Nephron progenitor cell (in vitro differentiated cells): ENCODE results near the gene SLMAP.
"Not testable (repeated sequence)": the region's sequence is repeated elsewhere in the genome, so short reads cannot be mapped to it uniquely, and the experiment has no call there.

Experiments
- DNase-seq: peaks from one replicate; pipeline ENCODE4 v3.0.0; 2021
- H3K27ac Mint-ChIP-seq: 2 replicates; pipeline ENCODE4 v1.8.0; 2021; ENCODE audit warnings: mild to moderate bottlenecking, moderate library complexity, mixed read lengths
- H3K27me3 Mint-ChIP-seq: 2 replicates; pipeline ENCODE4 v1.8.0; 2021; ENCODE audit warnings: mild to moderate bottlenecking, low read depth, mixed read lengths; ENCODE audit not compliant: poor library complexity
- H3K36me3 Mint-ChIP-seq: 2 replicates; pipeline ENCODE4 v1.8.0; 2021; ENCODE audit warnings: low read depth, mixed read lengths
- H3K4me1 Mint-ChIP-seq: 2 replicates; pipeline ENCODE4 v1.8.0; 2021; ENCODE audit warnings: mixed read lengths
- H3K4me3 Mint-ChIP-seq: 2 replicates; pipeline ENCODE4 v1.8.0; 2021; ENCODE audit warnings: mild to moderate bottlenecking, moderate library complexity, mixed read lengths
- H3K9me3 Mint-ChIP-seq: 2 replicates; pipeline ENCODE4 v1.8.0; 2021; ENCODE audit warnings: mild to moderate bottlenecking, moderate library complexity, mixed read lengths
- TF ChIP-seq, protein P1 (sequence below): fragments of 200-600 bp; sonication (generic); IDR thresholded peaks from 2 replicates; pipeline ENCODE4 v1.5.0; 2021; ENCODE audit warnings: antibody characterized with exemption

SLMAP gene

DNA sequence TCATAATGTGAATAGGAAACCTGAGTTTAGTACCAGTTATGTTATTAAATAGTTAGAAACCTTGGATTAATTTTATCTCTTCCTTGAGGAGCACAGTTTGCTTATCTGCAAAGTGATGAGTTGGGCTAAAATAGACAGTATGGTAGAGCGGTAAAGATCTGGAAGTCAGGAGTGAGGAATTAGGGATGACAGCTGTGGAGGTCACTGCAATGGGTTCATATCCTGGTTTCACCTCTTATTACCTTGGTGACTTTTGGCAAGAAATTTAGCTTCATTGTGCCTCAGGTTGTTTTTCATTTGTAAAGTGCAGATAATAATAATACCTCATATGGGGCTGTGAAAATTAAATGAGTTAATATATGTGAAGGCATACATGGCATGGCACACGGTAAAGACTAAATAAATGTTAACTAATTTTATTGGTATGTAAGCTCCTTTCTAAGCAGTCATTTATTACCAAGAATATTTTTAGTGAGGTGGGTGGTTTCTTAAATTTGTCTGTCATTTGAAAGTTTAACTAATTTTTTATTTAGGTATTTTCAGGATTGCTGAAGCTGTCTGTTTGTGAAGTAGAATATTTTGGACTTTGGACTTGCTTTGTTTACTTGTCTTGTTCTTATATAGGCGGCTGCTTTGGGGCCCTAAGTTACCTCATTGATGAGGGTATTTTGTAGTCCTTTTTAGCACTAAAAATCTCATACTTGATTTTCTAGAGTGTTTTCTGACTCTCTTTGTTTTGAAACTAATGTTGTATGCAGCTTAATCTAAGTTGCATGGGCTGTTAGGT, 41.8 kb downstream of the SLMAP start:
- no peak for DNase-seq
- peak overlapping the region; percentile 18 for H3K27ac Mint-ChIP-seq
- TF ChIP-seq, protein P1, sequence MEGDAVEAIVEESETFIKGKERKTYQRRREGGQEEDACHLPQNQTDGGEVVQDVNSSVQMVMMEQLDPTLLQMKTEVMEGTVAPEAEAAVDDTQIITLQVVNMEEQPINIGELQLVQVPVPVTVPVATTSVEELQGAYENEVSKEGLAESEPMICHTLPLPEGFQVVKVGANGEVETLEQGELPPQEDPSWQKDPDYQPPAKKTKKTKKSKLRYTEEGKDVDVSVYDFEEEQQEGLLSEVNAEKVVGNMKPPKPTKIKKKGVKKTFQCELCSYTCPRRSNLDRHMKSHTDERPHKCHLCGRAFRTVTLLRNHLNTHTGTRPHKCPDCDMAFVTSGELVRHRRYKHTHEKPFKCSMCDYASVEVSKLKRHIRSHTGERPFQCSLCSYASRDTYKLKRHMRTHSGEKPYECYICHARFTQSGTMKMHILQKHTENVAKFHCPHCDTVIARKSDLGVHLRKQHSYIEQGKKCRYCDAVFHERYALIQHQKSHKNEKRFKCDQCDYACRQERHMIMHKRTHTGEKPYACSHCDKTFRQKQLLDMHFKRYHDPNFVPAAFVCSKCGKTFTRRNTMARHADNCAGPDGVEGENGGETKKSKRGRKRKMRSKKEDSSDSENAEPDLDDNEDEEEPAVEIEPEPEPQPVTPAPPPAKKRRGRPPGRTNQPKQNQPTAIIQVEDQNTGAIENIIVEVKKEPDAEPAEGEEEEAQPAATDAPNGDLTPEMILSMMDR = no peak
- H3K9me3 Mint-ChIP-seq = no peaks in the 10 kb centered on the region
- peaks cover 6% of the 10 kb centered on the region for H3K4me1 Mint-ChIP-seq
- peaks cover 11% of the 10 kb centered on the region for H3K36me3 Mint-ChIP-seq
- H3K4me3 Mint-ChIP-seq = no peak overlapping the region
- peaks cover 3% of the 10 kb centered on the region for H3K27me3 Mint-ChIP-seq

DNA sequence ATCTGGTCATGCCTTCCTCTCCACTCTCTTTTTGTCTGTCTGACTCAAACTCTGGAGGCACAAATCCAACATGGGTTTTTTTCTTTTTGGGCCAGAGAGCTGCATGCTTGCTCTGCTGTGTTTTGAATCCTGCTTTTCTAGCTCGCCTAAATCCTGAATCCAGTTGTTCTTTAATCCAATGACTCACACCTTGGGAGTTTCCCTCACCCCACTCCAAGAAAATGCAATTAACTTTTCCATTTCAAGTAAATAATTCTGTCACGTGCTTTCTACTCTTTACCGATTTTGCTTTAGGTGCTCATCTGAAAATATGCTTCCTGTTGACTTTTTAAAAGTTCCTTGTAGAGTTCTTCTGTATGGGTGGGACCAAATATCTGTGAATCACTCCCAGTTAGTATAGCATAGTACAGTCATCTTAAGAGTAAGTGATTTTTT, 47.6 kb downstream of the SLMAP start:
- H3K9me3 Mint-ChIP-seq = no peaks in the 10 kb centered on the region
- peaks cover 8% of the 10 kb centered on the region for H3K4me1 Mint-ChIP-seq
- TF ChIP-seq, protein P1 = no peak
- no peaks in the 10 kb centered on the region for H3K27me3 Mint-ChIP-seq
- no peak for DNase-seq
- H3K36me3 Mint-ChIP-seq = no peaks in the 10 kb centered on the region
- no peak overlapping the region for H3K4me3 Mint-ChIP-seq
- no peak overlapping the region for H3K27ac Mint-ChIP-seq

DNA sequence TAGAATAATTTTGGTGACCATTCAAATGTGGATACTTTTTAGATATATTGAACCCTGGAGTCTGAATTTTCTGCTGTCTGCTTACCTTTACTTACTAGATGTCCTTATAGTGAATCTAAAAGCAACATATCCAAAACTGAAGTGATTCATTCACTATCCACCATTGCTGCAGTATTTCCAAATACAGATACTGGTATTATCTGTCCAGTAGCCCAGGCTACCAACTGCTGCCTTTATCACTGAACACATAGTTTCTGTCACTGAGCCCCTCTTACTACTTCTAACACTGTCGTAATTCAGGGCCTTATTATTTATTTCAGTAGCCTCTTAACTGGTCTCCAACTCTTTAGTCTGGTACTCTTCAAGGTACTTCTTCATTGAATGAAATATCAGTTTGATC, 49.2 kb downstream of the SLMAP start:
- H3K4me3 Mint-ChIP-seq = no peak overlapping the region

DNA sequence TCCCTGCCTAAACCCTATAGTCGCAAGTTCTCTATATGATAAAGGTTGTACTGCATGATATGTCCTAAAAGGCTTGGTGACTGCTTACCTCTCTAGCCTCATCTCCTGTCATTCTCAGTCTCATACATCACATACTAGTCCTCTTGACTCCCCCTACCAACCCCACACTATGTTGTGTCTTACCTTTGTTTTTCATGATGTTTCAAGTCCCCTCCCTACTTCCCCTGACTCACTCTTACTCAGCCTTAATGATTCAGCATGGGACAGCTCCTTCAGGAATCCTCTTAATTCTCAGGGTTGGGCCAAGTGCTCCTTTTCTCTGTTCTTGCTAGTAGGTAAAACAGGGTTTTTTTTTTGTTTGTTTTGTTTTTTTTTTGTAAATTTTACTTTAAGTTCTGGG, 49.6 kb downstream of the SLMAP start:
- DNase-seq = no peak
- Mint-ChIP-seq H3K27me3 (no peaks in the 10 kb centered on the region), H3K36me3 (no peaks in the 10 kb centered on the region), H3K27ac (no peak overlapping the region), H3K9me3 (no peaks in the 10 kb centered on the region), H3K4me1 (peaks cover 24% of the 10 kb centered on the region), H3K4me3 (no peak overlapping the region)
- TF ChIP-seq, protein P1 = no peak

More for the DNA sequence above, 49.2 kb downstream of the SLMAP start:
- Mint-ChIP-seq H3K27ac (no peak overlapping the region), H3K27me3 (no peaks in the 10 kb centered on the region), H3K4me1 (peaks cover 20% of the 10 kb centered on the region), H3K36me3 (no peaks in the 10 kb centered on the region), H3K9me3 (no peaks in the 10 kb centered on the region)
- no peak for DNase-seq
- TF ChIP-seq, protein P1 = no peak

DNA sequence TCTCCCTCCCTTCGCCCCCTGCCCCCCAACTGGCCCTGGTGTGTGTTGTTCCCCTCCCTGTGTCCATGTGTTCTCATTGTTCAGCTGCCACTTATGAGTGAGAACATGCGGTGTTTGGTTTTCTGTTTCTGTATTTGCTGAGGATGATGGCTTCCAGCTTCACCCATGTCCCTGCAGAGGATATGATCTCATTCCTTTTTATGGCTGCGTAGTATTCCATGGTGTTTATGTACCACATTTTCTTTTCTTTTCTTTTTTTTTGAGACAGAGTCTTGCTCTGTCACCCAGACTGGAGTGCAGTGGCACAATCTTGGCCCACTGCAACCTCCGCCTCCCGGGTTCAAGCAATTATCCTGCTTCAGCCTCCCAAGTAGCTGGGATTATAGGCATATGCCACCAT, 50.1 kb downstream of the SLMAP start:
- DNase-seq, H3K4me3 Mint-ChIP-seq, H3K27ac Mint-ChIP-seq: not testable (repeated sequence)

DNA sequence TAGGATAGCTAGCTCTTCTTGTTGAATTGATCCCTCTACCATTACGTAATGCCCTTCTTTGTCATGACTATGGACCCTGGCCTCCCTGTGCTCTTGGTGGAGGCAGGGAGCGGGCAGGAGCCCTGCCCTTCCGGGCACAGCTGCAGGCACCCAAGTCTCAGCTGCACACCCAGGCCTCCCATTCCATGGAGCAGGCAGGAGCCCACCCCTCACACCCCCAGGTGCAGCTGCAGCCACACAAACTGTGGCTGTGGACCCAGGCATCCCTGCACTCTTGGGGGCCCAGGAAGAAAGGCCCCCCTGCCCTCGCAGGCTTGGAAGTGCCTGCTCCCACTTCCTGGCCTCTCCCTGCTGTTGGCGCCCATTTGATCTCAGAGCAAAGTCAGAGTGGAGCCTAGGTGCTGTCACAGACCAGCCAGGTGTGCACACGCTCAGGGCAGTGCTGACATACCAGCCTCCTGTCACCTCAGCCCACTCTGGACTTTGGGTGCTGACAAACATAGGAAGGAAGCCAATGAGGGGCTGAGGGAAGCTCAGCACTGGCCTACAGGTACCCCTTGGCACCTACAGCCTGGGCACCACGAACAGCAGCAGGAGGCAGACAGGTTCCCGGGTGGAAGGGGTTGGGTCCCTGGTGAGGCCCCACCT, 53.0 kb downstream of the SLMAP start:
- Mint-ChIP-seq H3K27me3 (no peaks in the 10 kb centered on the region), H3K27ac (no peak overlapping the region), H3K36me3 (peaks cover 12% of the 10 kb centered on the region), H3K4me3 (no peak overlapping the region), H3K4me1 (peaks cover 27% of the 10 kb centered on the region), H3K9me3 (peaks cover 12% of the 10 kb centered on the region)
- TF ChIP-seq, protein P1 = no peak
- DNase-seq = no peak

More for the DNA sequence above, 50.1 kb downstream of the SLMAP start:
- H3K4me1 Mint-ChIP-seq = peaks cover 27% of the 10 kb centered on the region
- H3K9me3 Mint-ChIP-seq, H3K27me3 Mint-ChIP-seq, H3K36me3 Mint-ChIP-seq: not testable (repeated sequence)
